NCI-H510A treated with DMSO at 0.1 percent for 48 hours (cell line): Measurements from ENCODE around the gene ST7.

ENCODE experiments used
- DNase-seq: peaks from one replicate; lab custom pipeline; 2025; lab: John Stamatoyannopoulos, UW

Gene ST7

GRCh38 chr7:116977172-116977571 is 23.9 kb downstream of the ST7 start:
- DNase-seq = no peak

GRCh38 chr7:116978006-116978405 is 24.7 kb downstream of the ST7 start:
- DNase-seq = no peak

- DNase-seq = no peak
Observed at GRCh38 chr7:116979430-116979829, 26.1 kb downstream of the ST7 start.

- DNase-seq = no peak
Observed at GRCh38 chr7:116980354-116980753, 27.1 kb downstream of the ST7 start.

- DNase-seq = no peak
Observed at GRCh38 chr7:116981939-116982338, 28.6 kb downstream of the ST7 start.

GRCh38 chr7:116984511-116984910 is 31.2 kb downstream of the ST7 start:
- DNase-seq = no peak

GRCh38 chr7:116984917-116985316 is 31.6 kb downstream of the ST7 start:
- peak; percentile 16 for DNase-seq

- DNase-seq = no peak
Observed at GRCh38 chr7:116985575-116985974, 32.3 kb downstream of the ST7 start.

- no peak for DNase-seq
Observed at GRCh38 chr7:116986611-116987565, 33.6 kb downstream of the ST7 start.

- peak; percentile 3 for DNase-seq
Observed at GRCh38 chr7:116988363-116988989, 35.2 kb downstream of the ST7 start.

- DNase-seq = no peak
Observed at GRCh38 chr7:116990056-116990455, 36.8 kb downstream of the ST7 start.

GRCh38 chr7:116991233-116991632 is 37.9 kb downstream of the ST7 start:
- DNase-seq = no peak

GRCh38 chr7:116994611-116995010 is 41.3 kb downstream of the ST7 start:
- DNase-seq = no peak

GRCh38 chr7:116997972-116998371 is 44.7 kb downstream of the ST7 start:
- no peak for DNase-seq

- no peak for DNase-seq
Observed at GRCh38 chr7:116998567-116999175, 45.4 kb downstream of the ST7 start.

- no peak for DNase-seq
Observed at GRCh38 chr7:116999311-116999710, 46.0 kb downstream of the ST7 start.

GRCh38 chr7:117001283-117001682 is 48.0 kb downstream of the ST7 start:
- DNase-seq = no peak

- no peak for DNase-seq
Observed at GRCh38 chr7:117004899-117005298, 51.6 kb downstream of the ST7 start.

- no peak for DNase-seq
Observed at GRCh38 chr7:117005449-117005848, 52.1 kb downstream of the ST7 start.

GRCh38 chr7:117006907-117007684 is 53.8 kb downstream of the ST7 start:
- DNase-seq = no peak

- no peak for DNase-seq
Observed at GRCh38 chr7:117008118-117008885, 55.0 kb downstream of the ST7 start.
